ENCODE data around the gene GOLGA8B.
"Not testable (repeated sequence)": the region's sequence is repeated elsewhere in the genome, so short reads cannot be mapped to it uniquely, and the experiment has no call there.

DNA sequence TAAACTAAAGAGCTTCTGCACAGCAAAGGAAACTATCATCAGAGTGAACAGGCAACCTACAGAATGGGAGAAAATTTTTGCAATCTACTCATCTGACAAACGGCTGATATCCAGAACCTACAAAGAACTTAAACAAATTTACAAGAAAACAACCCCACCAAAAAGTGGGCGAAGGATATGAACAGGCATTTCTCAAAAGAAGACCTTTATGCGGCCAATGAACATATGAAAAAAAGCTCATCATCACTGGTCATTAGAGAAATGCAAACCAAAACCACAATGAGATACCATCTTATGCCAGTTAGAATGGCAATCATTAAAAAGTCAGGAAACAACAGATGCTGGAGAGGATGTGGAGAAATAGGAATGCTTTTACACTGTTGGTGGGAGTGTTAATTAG lies 49.7 kb upstream of the GOLGA8B start:
- not testable (repeated sequence) for TF ChIP-seq BHLHE40 (IDR thresholded peaks at IDR 0.05; ENCODE audit: borderline replicate concordance); FOXK2 (IDR thresholded peaks at IDR 0.05); SP1 (IDR thresholded peaks at IDR 0.05); FOXM1 (IDR thresholded peaks at IDR 0.05; ENCODE audit: borderline replicate concordance)
